ACC112 (cell line): ENCODE measurements around the gene CLSTN1.
"Not testable (repeated sequence)": the region's sequence is repeated elsewhere in the genome, so short reads cannot be mapped to it uniquely, and the experiment has no call there.

Source experiments
- H2AFZ ChIP-seq: fragments of 200-600 bp; sonication (generic); one replicate; pipeline ENCODE4 v1.6.0; 2017; ENCODE audit warnings: antibody characterized with exemption, low read length; ENCODE audit not compliant: unreplicated experiment
- H3K27ac ChIP-seq: fragments of 200-600 bp; sonication (generic); 2 replicates; pipeline ENCODE4 v1.5.1; 2014; ENCODE audit warnings: low read depth, mild to moderate bottlenecking, antibody characterized with exemption, low read length, moderate library complexity
- H3K27me3 ChIP-seq: fragments of 200-600 bp; sonication (generic); 2 replicates; pipeline ENCODE4 v1.6.1; 2014; ENCODE audit warnings: mild to moderate bottlenecking, antibody characterized with exemption, low read length, moderate library complexity, mixed read lengths; ENCODE audit not compliant: insufficient read depth
- H3K36me3 ChIP-seq: fragments of 200-600 bp; sonication (generic); 2 replicates; pipeline ENCODE4 v1.6.1; 2016; ENCODE audit warnings: mild to moderate bottlenecking, antibody characterized with exemption, low read length, moderate library complexity, mixed read lengths; ENCODE audit not compliant: insufficient read depth
- H3K4me1 ChIP-seq: fragments of 200-600 bp; sonication (generic); one replicate; pipeline ENCODE4 v1.6.1; 2016; ENCODE audit warnings: low read length, mixed read lengths; ENCODE audit not compliant: insufficient read depth, unreplicated experiment, control insufficient read depth
- H3K4me3 ChIP-seq: fragments of 200-600 bp; sonication (generic); 2 replicates; pipeline ENCODE4 v1.5.1; 2014; ENCODE audit warnings: mild to moderate bottlenecking, low read depth, low read length
- H3K79me2 ChIP-seq: fragments of 200-600 bp; sonication (generic); one replicate; pipeline ENCODE4 v1.6.0; 2016; ENCODE audit warnings: low read length; ENCODE audit not compliant: control insufficient read depth, unreplicated experiment, insufficient read depth

CLSTN1 gene

DNA sequence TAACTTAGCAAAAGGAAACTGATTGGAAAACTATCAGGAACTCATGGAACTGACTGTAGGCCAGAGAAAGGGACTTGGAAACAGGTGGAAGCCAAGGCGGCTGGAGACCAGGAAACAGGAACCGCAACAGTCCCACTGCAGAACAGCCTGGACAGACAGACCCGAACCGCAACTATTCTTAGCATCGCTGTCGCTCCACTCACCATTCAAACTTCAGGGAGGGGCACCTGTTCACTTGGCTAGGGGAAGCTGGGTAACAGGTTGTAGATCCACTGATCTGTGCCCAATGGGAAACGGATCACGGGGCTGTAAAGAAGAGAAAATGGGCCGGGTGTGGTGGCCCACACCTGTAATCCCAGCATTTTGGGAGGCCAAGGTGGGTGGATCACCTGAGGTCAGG lies 61.9 kb downstream of the CLSTN1 start:
- Histone ChIP-seq H3K79me2 (peaks cover 29% of the 10 kb centered on the region), H3K27me3 (no peaks in the 10 kb centered on the region), H3K27ac (no peak overlapping the region), H3K4me1 (peaks cover 11% of the 10 kb centered on the region), H3K4me3 (no peak overlapping the region), H2AFZ (no peak overlapping the region), H3K36me3 (no peaks in the 10 kb centered on the region; the same call in 1 of the 2 replicates)

DNA sequence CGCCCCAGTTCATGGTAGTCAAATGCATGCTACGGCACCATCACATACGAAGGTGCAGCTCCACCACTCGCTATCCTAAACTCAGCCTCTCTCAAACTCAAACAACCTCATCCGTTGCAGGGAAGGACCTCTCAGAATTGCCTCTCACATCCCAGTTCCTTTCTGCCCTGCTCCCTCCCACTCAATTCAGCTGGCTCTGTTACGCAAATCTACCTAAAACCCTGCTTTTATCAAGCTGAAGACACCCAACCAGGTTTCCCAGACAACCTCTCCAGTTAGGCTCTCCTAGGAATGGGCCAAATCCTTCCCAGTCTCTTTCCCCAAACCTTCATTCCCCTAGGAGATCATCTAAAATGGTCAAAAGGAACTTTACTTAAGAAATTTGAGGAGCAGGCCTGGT lies 62.9 kb downstream of the CLSTN1 start:
- Histone ChIP-seq H3K27ac (no peak overlapping the region), H3K27me3 (no peaks in the 10 kb centered on the region), H3K36me3 (no peaks in the 10 kb centered on the region; the same call in 1 of the 2 replicates), H2AFZ (no peak overlapping the region), H3K79me2 (peaks cover 26% of the 10 kb centered on the region), H3K4me1 (peaks cover 4% of the 10 kb centered on the region), H3K4me3 (no peak overlapping the region)

DNA sequence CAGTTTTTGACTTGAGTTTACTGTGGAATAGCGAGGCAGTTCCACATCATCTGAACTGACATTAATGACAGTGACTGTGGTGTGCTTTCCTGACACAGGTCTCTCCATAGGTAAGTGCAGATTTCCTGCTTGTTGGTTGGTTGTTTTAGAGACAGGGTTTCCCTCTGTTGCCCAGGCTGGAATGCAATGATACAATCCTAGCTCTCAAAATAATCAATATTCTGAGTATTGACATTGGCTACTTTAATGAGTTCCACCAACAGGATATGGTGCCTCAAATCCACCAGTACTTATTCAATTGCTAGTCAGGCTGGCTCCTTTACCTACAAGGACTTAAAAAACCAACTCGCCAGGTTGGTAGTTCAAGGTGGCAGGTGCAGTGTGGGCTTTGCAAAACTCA lies 63.8 kb downstream of the CLSTN1 start:
- no peak overlapping the region for H3K27ac ChIP-seq
- H3K79me2 ChIP-seq, result peaks cover 17% of the 10 kb centered on the region
- no peaks in the 10 kb centered on the region for H3K27me3 ChIP-seq
- no peaks in the 10 kb centered on the region; the same call in 1 of the 2 replicates for H3K36me3 ChIP-seq
- H2AFZ ChIP-seq, result no peak overlapping the region
- no peak overlapping the region for H3K4me3 ChIP-seq
- no peaks in the 10 kb centered on the region for H3K4me1 ChIP-seq

DNA sequence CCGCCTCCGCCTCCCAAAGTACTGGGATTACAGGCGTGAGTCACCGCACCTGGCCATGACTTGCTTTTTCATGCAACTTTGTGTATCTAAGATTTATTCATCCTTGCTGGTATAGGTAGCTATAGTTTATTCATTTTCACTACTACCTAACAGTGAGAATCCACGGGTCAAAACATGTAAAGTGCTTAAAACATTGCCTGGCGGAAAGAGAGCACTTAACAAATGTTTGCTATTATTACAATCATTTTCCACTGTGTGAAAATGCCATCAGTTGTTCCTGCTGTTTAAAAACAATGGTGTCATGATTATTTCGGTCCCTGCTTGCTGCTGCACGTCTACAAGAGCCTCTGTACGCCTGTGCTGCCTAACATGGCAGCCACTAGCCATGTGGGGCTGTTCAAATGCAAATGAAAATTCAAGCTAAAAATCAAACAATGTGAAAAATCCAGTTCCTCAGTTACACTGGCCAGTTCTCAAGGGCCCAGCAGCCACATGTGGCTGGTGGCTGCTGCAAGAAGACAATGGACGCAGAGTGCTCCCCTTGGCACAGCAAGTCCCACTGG lies 65.1 kb downstream of the CLSTN1 start:
- Histone ChIP-seq H3K79me2 (peaks cover 8% of the 10 kb centered on the region), H2AFZ (no peak overlapping the region)

DNA sequence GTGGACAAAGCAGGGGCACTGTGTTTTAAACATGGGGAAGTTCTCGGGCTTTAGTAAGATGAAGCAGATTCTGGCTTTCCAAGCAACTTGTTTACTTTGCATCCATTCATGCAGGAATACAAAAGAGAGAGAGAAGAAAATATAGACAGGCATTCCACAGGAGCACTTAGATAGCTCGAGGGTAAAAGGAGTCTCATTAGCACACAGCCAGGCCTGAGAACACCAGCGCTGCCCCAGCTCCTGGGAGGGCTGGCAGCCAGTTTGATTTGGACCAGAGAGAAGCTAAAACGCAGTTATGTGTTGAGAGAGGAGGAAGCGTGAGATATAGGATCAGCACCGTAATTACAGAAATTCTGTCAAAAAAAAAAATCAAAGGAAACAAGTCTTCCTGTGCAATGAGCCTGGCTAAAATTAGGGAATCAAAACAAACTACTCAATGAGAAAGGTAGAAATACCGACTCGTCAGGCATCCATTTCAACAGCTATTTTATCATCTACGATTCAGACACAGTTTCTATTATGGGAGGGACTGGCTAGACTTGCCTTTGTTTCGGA lies 68.2 kb downstream of the CLSTN1 start:
- Histone ChIP-seq H3K36me3 (peaks cover 4% of the 10 kb centered on the region; the same call in 1 of the 2 replicates), H2AFZ (no peak overlapping the region), H3K4me1 (peaks cover 3% of the 10 kb centered on the region), H3K27me3 (no peaks in the 10 kb centered on the region), H3K79me2 (peaks cover 2% of the 10 kb centered on the region), H3K4me3 (no peak overlapping the region), H3K27ac (no peak overlapping the region)

More for the DNA sequence above, 65.1 kb downstream of the CLSTN1 start:
- no peak overlapping the region for H3K4me3 ChIP-seq
- H3K27ac ChIP-seq, result no peak overlapping the region
- no peaks in the 10 kb centered on the region for H3K27me3 ChIP-seq
- peaks cover 2% of the 10 kb centered on the region; the same call in 1 of the 2 replicates for H3K36me3 ChIP-seq
- no peaks in the 10 kb centered on the region for H3K4me1 ChIP-seq

DNA sequence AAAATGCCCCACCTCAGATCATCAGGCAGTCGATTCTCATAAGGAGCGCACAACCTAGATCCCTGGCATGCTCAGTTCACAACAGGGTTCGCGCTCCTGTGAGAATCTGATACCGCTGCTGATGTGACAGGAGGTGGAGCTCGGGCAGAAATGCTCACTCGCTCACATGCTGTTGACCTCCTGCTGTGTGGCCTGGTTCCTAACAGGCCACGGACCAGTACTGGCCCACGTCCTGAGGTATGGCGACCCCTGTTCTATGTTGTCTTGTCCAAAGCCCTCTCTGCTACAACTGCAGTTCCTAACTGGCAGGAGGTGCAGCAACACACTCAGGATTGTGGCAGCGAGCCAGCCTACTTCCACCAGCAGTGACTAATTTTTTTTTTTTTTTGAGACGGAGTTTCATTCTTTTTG lies 70.6 kb downstream of the CLSTN1 start:
- Histone ChIP-seq H3K36me3 (peaks cover 4% of the 10 kb centered on the region), H2AFZ (no peak overlapping the region), H3K79me2 (peaks cover 2% of the 10 kb centered on the region), H3K4me1 (peaks cover 3% of the 10 kb centered on the region), H3K27me3 (no peaks in the 10 kb centered on the region), H3K27ac (no peak overlapping the region), H3K4me3 (no peak overlapping the region)

DNA sequence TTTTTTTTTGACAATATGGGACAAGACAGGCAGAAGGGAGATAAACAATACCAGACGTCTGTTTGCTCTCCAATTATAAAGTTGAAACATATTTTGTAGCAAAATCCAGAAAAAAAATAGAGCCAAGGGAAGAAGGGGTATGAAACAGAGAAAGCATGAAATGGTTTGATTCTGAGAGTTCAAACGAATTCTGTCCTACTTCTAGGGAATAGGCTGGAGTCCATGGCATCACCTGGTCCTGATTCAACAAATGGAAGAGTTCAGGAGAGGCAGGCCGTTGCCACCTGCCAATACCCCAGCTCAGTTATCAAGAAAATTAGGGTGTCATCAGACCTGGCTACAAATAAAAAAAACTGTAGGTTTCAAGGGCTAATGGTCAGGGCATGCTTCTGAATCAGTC lies 71.8 kb downstream of the CLSTN1 start:
- Histone ChIP-seq H3K79me2 (no peaks in the 10 kb centered on the region), H3K4me3 (no peak overlapping the region), H3K27ac (no peak overlapping the region), H2AFZ (no peak overlapping the region), H3K36me3 (peaks cover 4% of the 10 kb centered on the region), H3K4me1 (peaks cover 3% of the 10 kb centered on the region), H3K27me3 (no peaks in the 10 kb centered on the region)

DNA sequence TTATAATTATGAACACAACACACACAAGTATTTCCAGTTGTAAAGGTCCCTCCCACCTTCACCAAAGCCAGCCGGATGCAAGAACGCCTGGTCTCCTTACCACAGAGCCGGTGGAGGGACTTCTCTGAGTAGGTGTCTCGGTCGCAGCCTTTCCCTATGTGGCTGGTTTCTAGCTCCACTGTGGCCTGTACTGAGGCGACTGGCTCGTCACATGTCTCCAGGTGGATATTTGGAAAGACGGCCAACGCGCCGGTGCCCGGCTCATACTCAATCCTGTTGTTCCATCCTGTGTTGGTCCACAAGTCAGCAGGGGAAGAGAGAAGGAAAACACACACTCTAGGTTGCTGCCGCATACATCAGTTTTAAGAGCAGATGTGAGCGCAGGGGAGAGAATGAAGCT lies 74.4 kb downstream of the CLSTN1 start:
- Histone ChIP-seq H3K4me3 (no peak overlapping the region), H3K27ac (no peak overlapping the region), H3K79me2 (no peaks in the 10 kb centered on the region), H3K36me3 (peaks cover 8% of the 10 kb centered on the region), H3K27me3 (no peaks in the 10 kb centered on the region), H3K4me1 (peaks cover 7% of the 10 kb centered on the region), H2AFZ (no peak overlapping the region)

DNA sequence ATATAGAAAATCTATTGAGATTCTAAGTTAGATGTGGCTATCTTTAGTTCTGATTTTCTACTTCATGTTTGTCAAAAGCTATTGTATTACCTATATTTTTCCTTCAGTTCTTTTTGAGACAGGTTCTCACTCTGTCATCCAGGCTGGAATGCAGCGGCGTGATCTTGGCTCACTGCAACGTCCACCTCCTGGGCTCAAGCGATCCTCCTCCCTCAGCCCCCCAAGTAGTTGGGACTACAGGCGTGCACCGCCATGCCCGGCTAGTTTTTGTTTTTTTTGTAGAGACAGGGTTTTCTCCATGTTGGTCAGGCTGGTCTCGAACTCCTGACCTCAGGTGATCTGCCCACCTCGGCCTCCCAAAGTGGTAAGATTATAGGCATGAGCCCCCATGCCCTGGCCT lies 75.4 kb downstream of the CLSTN1 start:
- H3K36me3 ChIP-seq, H3K4me1 ChIP-seq, H3K27me3 ChIP-seq, H3K79me2 ChIP-seq, H3K27ac ChIP-seq, H2AFZ ChIP-seq, H3K4me3 ChIP-seq: not testable (repeated sequence)

DNA sequence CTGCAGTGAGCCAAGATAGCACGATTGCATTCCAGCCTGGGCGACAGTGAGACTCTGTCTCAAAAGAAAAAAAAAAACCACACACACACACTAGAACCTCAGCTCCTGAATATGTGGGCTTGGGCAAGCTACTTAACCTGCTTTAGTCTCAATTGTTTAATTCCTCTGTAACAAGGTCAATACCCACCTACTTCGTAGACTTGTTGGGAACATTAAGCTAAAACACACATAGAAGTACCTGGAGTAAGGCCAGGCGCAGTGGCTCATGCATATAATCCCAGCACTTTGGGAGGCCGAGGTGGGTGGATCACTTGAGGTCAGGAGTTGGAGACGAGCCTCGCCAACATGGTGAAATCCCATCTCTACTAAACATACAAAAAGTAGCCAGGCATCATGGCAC lies 77.1 kb downstream of the CLSTN1 start:
- H3K27me3 ChIP-seq, result no peaks in the 10 kb centered on the region
- H3K4me1 ChIP-seq, result peaks cover 4% of the 10 kb centered on the region
- H3K36me3 ChIP-seq, result peaks cover 9% of the 10 kb centered on the region
- no peaks in the 10 kb centered on the region for H3K79me2 ChIP-seq
- H3K27ac ChIP-seq, result no peak overlapping the region
- H2AFZ ChIP-seq, result no peak overlapping the region
- H3K4me3 ChIP-seq, result no peak overlapping the region

DNA sequence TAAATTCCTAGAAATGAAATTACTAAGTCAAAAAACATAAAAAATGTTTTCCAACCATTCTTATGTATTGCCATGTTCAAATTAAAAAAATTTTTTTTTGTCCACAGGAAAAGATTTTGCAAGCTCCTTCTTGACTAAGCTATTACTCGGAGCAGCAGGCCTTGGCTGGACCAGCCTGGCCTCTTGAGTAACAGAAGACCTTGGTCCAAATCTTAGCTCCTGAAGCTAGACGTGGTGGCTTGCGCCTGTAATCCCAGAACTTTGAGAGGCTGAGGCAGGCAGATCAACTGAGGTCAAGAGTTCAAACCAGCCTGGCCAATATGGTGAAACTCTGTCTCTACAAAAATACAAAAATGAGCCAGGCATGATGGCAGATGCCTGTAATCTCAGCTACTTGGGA lies 77.6 kb downstream of the CLSTN1 start:
- H3K27me3 ChIP-seq, result no peaks in the 10 kb centered on the region
- no peak overlapping the region for H3K27ac ChIP-seq
- H3K79me2 ChIP-seq, result no peaks in the 10 kb centered on the region
- peaks cover 9% of the 10 kb centered on the region for H3K36me3 ChIP-seq
- H2AFZ ChIP-seq, result no peak overlapping the region
- H3K4me3 ChIP-seq, result no peak overlapping the region
- peaks cover 4% of the 10 kb centered on the region for H3K4me1 ChIP-seq
